H1 (cell line): Measurements from ENCODE around the gene CADPS. TPM values are rescaled to one million over a fixed set of nuclear protein-coding genes. Genes with fewer than 3 reads are reported as not detected.

Source experiments
- CTCF ChIA-PET: fragments of 300-600 bp; sonication (Branson Sonifier 250); formaldehyde crosslinking; loops from one replicate; lab custom pipeline; 2021; ENCODE audit not compliant: partially characterized antibody; lab: Charles Lee
- POLR2A ChIA-PET: fragments of 300-600 bp; sonication (Branson Sonifier 250); formaldehyde crosslinking; loops from one replicate; lab custom pipeline; 2021; ENCODE audit warnings: inconsistent platforms; ENCODE audit not compliant: partially characterized antibody; lab: Charles Lee
- DNase-seq, 2 experiments: peaks; one replicate each; pipeline versions ENCODE4 v3.0.0 to v3.0.0-alpha.2; 2010 to 2022; ENCODE audit warnings: low spot score in 2 of 2, low read depth in 1 of 2, mixed read lengths in 1 of 2
- FAIRE-seq: peaks from 2 replicates; lab custom pipeline; 2011; peaks lifted over from hg19 to GRCh38; lab: Jason Lieb, UNC
- H2AFZ ChIP-seq: 2 replicates; pipeline ENCODE4 v1.8.1; 2012; ENCODE audit warnings: low read length, inconsistent platforms
- H2AK5ac ChIP-seq: 2 replicates; pipeline ENCODE4 v1.6.1; 2013; ENCODE audit warnings: low read depth, low read length
- H2BK120ac ChIP-seq: replicated peaks from 2 replicates; pipeline ENCODE3; 2013; ENCODE audit warnings: low read depth, low read length, inconsistent platforms
- H2BK12ac ChIP-seq: 2 replicates; pipeline ENCODE4 v1.6.1; 2013; ENCODE audit warnings: low read depth, low read length
- H2BK15ac ChIP-seq: 2 replicates; pipeline ENCODE4 v1.6.1; 2013; ENCODE audit warnings: low read length
- H2BK20ac ChIP-seq: 2 replicates; pipeline ENCODE4 v1.6.1; 2013; ENCODE audit warnings: low read length
- H2BK5ac ChIP-seq: 2 replicates; pipeline ENCODE4 v1.6.1; 2013; ENCODE audit warnings: low read depth, low read length
- H3K14ac ChIP-seq: 2 replicates; pipeline ENCODE4 v1.6.1; 2013; ENCODE audit warnings: inconsistent platforms; ENCODE audit not compliant: insufficient read length
- H3K18ac ChIP-seq: 2 replicates; pipeline ENCODE4 v1.6.1; 2013; ENCODE audit warnings: low read length; ENCODE audit errors: extremely low read depth
- H3K23ac ChIP-seq: 2 replicates; pipeline ENCODE4 v1.6.1; 2013; ENCODE audit warnings: inconsistent platforms; ENCODE audit not compliant: insufficient read length
- H3K23me2 ChIP-seq: 2 replicates; pipeline ENCODE4 v1.6.1; 2013; ENCODE audit warnings: low read depth, low read length
- H3K27ac ChIP-seq: 2 replicates; pipeline ENCODE4 v1.6.1; 2011; ENCODE audit warnings: low read depth, low read length, inconsistent platforms
- H3K27me3 ChIP-seq, 4 experiments: replicated peaks in 1 of 4; 1 replicate in 1 of 4; 2 replicates in 3 of 4; pipeline versions ENCODE4 v1.6.1 to v1.8.1; 2011 to 2013; ENCODE audit warnings: low read length in 3 of 4, mild to moderate bottlenecking in 3 of 4, inconsistent platforms in 2 of 4, mixed read lengths in 2 of 4, moderate library complexity in 1 of 4; ENCODE audit not compliant: control insufficient read depth in 3 of 4, insufficient read depth in 3 of 4; ENCODE audit errors: extremely low read depth in 1 of 4
- H3K36me3 ChIP-seq, 4 experiments: 2 replicates each; pipeline versions ENCODE4 v1.6.1 to v1.8.1; 2011 to 2013; ENCODE audit warnings: mild to moderate bottlenecking in 4 of 4, low read length in 3 of 4, moderate library complexity in 2 of 4, control low read depth in 1 of 4, inconsistent platforms in 1 of 4; ENCODE audit not compliant: insufficient read depth in 4 of 4, control insufficient read depth in 2 of 4
- H3K4ac ChIP-seq: replicated peaks from 2 replicates; pipeline ENCODE3; 2013; ENCODE audit warnings: low read length, low read depth, mixed read lengths, inconsistent platforms; ENCODE audit not compliant: insufficient read length
- H3K4me1 ChIP-seq, 4 experiments: replicated peaks in 1 of 4; 1 replicate in 1 of 4; 2 replicates in 3 of 4; pipeline versions ENCODE4 v1.6.1 to v1.8.1; 2011 to 2013; ENCODE audit warnings: low read length in 3 of 4, inconsistent platforms in 2 of 4, mixed read lengths in 1 of 4; ENCODE audit not compliant: insufficient read depth in 4 of 4, control insufficient read depth in 3 of 4
- H3K4me2 ChIP-seq, 2 experiments: 2 replicates each; pipeline versions ENCODE4 v1.6.1 to v1.8.1; 2011 to 2013; ENCODE audit warnings: low read depth in 2 of 2, low read length in 2 of 2, control low read depth in 1 of 2, inconsistent platforms in 1 of 2, mild to moderate bottlenecking in 1 of 2; ENCODE audit not compliant: insufficient read depth in 1 of 2
- H3K4me3 ChIP-seq, 4 experiments: fragments of 200-600, 300-600 bp in 1 of 4; sonication (generic), shearing (Covaris generic), sonication (Bioruptor Twin) in 1 of 4; 2 replicates each; pipeline versions ENCODE4 v1.5.1 to v1.8.1; 2011 to 2016; ENCODE audit warnings: low read length in 4 of 4, low read depth in 3 of 4, control low read depth in 2 of 4, inconsistent platforms in 2 of 4, mild to moderate bottlenecking in 2 of 4, mixed read lengths in 1 of 4, moderate library complexity in 1 of 4; ENCODE audit not compliant: insufficient read depth in 2 of 4; ENCODE audit errors: extremely low read depth in 1 of 4
- H3K56ac ChIP-seq: replicated peaks from 2 replicates; pipeline ENCODE3; 2013; ENCODE audit warnings: low read depth, mild to moderate bottlenecking, mixed read lengths, low read length, inconsistent platforms; ENCODE audit not compliant: insufficient read length
- H3K79me1 ChIP-seq: 2 replicates; pipeline ENCODE4 v1.6.1; 2013; ENCODE audit warnings: low read depth, low read length, control low read depth
- H3K79me2 ChIP-seq, 2 experiments: 2 replicates each; pipeline versions ENCODE4 v1.6.1 to v1.8.1; 2012 to 2013; ENCODE audit warnings: low read length in 2 of 2, mild to moderate bottlenecking in 2 of 2, inconsistent platforms in 1 of 2; ENCODE audit not compliant: insufficient read depth in 2 of 2, control insufficient read depth in 1 of 2
- H3K9ac ChIP-seq, 4 experiments: replicated peaks in 1 of 4; 1 replicate in 1 of 4; 2 replicates in 3 of 4; pipeline versions ENCODE4 v1.6.1 to v1.8.1; 2011 to 2013; ENCODE audit warnings: low read depth in 3 of 4, low read length in 3 of 4, control low read depth in 2 of 4, mild to moderate bottlenecking in 2 of 4, moderate library complexity in 2 of 4, inconsistent platforms in 1 of 4; ENCODE audit errors: extremely low read depth in 1 of 4
- H3K9me3 ChIP-seq, 2 experiments: 2 replicates each; pipeline versions ENCODE4 v1.6.1 to v1.8.1; 2012 to 2013; ENCODE audit warnings: mild to moderate bottlenecking in 2 of 2, moderate library complexity in 2 of 2, control low read depth in 1 of 2, inconsistent platforms in 1 of 2, low read depth in 1 of 2, low read length in 1 of 2, mixed read lengths in 1 of 2; ENCODE audit not compliant: insufficient read depth in 2 of 2
- H4K20me1 ChIP-seq, 2 experiments: replicated peaks in 1 of 2; 2 replicates each; pipeline versions ENCODE3 to v1.8.1; 2011 to 2013; ENCODE audit warnings: inconsistent platforms in 2 of 2, low read length in 2 of 2, mild to moderate bottlenecking in 1 of 2; ENCODE audit not compliant: insufficient read depth in 2 of 2, control insufficient read depth in 1 of 2
- H4K5ac ChIP-seq: 2 replicates; pipeline ENCODE4 v1.6.1; 2013; ENCODE audit warnings: low read length, low read depth, mixed read lengths, inconsistent platforms; ENCODE audit not compliant: insufficient read length
- H4K8ac ChIP-seq: 2 replicates; pipeline ENCODE4 v1.8.0; 2013; ENCODE audit warnings: mild to moderate bottlenecking, moderate library complexity, low read length, inconsistent platforms; ENCODE audit not compliant: insufficient read depth; ENCODE audit errors: extremely low read depth
- H4K91ac ChIP-seq: replicated peaks from 2 replicates; pipeline ENCODE3; 2013; ENCODE audit warnings: low read length, mixed read lengths, inconsistent platforms; ENCODE audit not compliant: insufficient read length
- SP4 ChIP-seq: IDR thresholded peaks from 2 replicates; pipeline ENCODE4 v1.6.1; 2012; ENCODE audit warnings: low read length, inconsistent platforms
- TAF7 ChIP-seq: optimal IDR thresholded peaks from 2 replicates; pipeline ENCODE3; 2011; ENCODE audit warnings: low read depth, mild to moderate bottlenecking, inconsistent platforms, low read length, moderate library complexity, borderline replicate concordance
- TCF12 ChIP-seq: IDR thresholded peaks from 2 replicates; pipeline ENCODE4 v1.6.1; 2011; ENCODE audit warnings: low read depth, mild to moderate bottlenecking, low read length
- WGBS, 2 experiments: shearing (Covaris generic) in 1 of 2; methylation state at CpG; one replicate each; pipeline versions ENCODE4 v1.1.6 to v1.1.7; 2013 to 2015; ENCODE audit warnings: low lambda C conversion rate in 2 of 2, mixed read lengths in 2 of 2, inconsistent platforms in 1 of 2, low coverage in 1 of 2, missing lambda C conversion rate in 1 of 2; ENCODE audit not compliant: insufficient replicate concordance in 2 of 2, insufficient coverage in 1 of 2, insufficient read length in 1 of 2; ENCODE audit errors: extremely low coverage in 1 of 2, missing lambda C conversion rate in 1 of 2; 5-methylcytosine and 5-hydroxymethylcytosine counted together
- polyA plus RNA-seq, 7 experiments: library from polyadenylated mRNA; depleted of rRNA in 3 of 7; stranded (reverse) in 5 of 7; unstranded in 2 of 7; fragments of >200 nt in 5 of 7; fragments of 200-250 nt in 2 of 7; gene quantifications; 1 replicate in 5 of 7; 2 replicates in 1 of 7; 4 replicates in 1 of 7; pipeline versions ENCODE4 v1.2.1 to v1.2.3, GENCODE V29; 2011 to 2013; ENCODE audit warnings: missing spikeins in 2 of 7, mixed read lengths in 2 of 7
- total RNA-seq: library from RNA; stranded (reverse); fragmentation: NEBNext Ultra II Directional; extraction: Animal tissue kit (Norgen Biotek cat#: 25700); gene quantifications from 2 replicates; pipeline ENCODE4 v1.2.1, GENCODE V29; 2021

The CADPS gene
- total and polyA plus RNA-seq, 2 of the 8 experiments (the other 6 are each of a cell fraction or from before 2014, with no cell fraction given), result 7.1 to 10.2 TPM

- Histone ChIP-seq H4K8ac (no peak overlapping the region), H2BK12ac (no peak overlapping the region), H3K9me3 (no peaks in the 10 kb centered on the region), H3K23me2 (no peaks in the 10 kb centered on the region), H2BK20ac (no peak overlapping the region), H3K4me2 (no peak overlapping the region), H3K79me2 (no peaks in the 10 kb centered on the region), H4K91ac (no peak overlapping the region), H2BK5ac (no peak overlapping the region), H2AFZ (no peak overlapping the region), H3K14ac (no peak overlapping the region), H3K9ac (no peak overlapping the region), H3K4me3 (no peak overlapping the region), H4K5ac (no peak overlapping the region), H2BK120ac (no peak overlapping the region), H3K4ac (no peak overlapping the region), H3K18ac (no peak overlapping the region), H3K79me1 (no peaks in the 10 kb centered on the region), H3K4me1 (0 out of 7 replicates have a peak, but pooled peaks cover 0 to 3% (median 0%) of the 10 kb centered on the region in 4 experiments), H4K20me1 (no peaks in the 10 kb centered on the region), H2BK15ac (no peak overlapping the region), H3K23ac (no peak overlapping the region), H3K27ac (no peak overlapping the region), H3K56ac (no peak overlapping the region), H2AK5ac (no peak overlapping the region), H3K27me3 (no peaks in the 10 kb centered on the region), H3K36me3 (no peaks in the 10 kb centered on the region)
- DNase-seq, result no peak
- no peak for FAIRE-seq
- POLR2A ChIA-PET, result no interaction called here
- WGBS, 2 experiments, result 83% methylated on average over 6 of the region's 6 CpGs; no CpG with 5 or more reads in 1 of the 2 experiments
- CTCF ChIA-PET, result interaction anchor here (1.0 to 13.2 kb wide), 4 partner anchors 136 to 570 kb away, joined by 3 to 216 read pairs (median 6); no protein-coding TSS in a partner anchor
- no peak for TF ChIP-seq SP4
- TF ChIP-seq TCF12, result no peak
- TF ChIP-seq TAF7, result no peak
Observed at GRCh38 chr3:62662677-62663076, 212.5 kb downstream of the CADPS start.
